GF-D8 (cell line): ENCODE data around the gene INPP5E.
"Not testable (repeated sequence)": the region's sequence is repeated elsewhere in the genome, so short reads cannot be mapped to it uniquely, and the experiment has no call there.

Experiments
- DNase-seq: peaks from one replicate; lab custom pipeline; 2025; lab: John Stamatoyannopoulos, UW

The INPP5E gene

GRCh38 chr9:136429075-136429628 is 10.5 kb downstream of the INPP5E start:
- no peak for DNase-seq

DNA sequence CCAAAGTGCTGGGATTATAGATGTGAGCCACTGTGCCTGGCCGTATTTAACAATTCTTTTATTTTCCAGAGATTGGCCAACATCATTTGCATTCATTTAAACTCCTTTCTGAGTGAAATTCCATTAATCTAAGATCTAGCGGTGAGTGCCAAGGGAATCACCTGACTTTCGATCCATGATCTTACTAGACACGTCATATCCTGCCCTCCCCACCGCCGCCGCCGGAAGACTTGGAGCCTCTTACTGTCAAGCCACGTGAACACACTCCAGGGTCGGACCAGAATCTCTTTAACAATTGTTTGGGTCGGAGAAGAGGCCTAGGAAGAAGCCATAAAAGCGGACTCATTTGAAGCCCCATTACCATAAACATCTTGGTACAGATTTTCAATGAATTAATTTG is 12.9 kb downstream of the INPP5E start:
- no peak for DNase-seq

GRCh38 chr9:136425367-136425766 is 14.3 kb downstream of the INPP5E start:
- not testable (repeated sequence) for DNase-seq

- no peak for DNase-seq
Observed at GRCh38 chr9:136424750-136425362, 14.8 kb downstream of the INPP5E start.

GRCh38 chr9:136423432-136424146 is 16.1 kb downstream of the INPP5E start:
- no peak for DNase-seq

GRCh38 chr9:136422876-136423275 is 16.8 kb downstream of the INPP5E start:
- DNase-seq = no peak

- no peak for DNase-seq
Observed at GRCh38 chr9:136421791-136422190, 17.9 kb downstream of the INPP5E start.

- no peak for DNase-seq
Observed at GRCh38 chr9:136419092-136419420, 20.6 kb downstream of the INPP5E start.

GRCh38 chr9:136418182-136419091 is 21.2 kb downstream of the INPP5E start:
- DNase-seq = no peak

DNA sequence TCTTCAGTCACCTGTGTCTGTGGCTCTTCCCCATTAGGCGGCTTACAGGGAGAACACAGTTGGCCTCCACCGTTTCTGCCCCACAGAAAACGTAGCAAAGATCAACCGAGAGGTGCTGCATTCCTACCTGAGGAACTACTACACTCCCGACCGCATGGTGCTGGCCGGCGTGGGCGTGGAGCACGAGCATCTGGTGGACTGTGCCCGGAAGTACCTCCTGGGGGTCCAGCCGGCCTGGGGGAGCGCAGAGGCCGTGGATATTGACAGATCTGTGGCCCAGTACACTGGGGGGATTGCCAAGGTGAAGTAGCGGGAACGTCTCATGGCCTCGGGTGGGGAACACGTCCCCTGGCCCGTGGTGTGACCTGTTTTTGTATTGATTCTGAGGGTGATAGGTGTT is 22.7 kb downstream of the INPP5E start:
- DNase-seq = no peak

DNA sequence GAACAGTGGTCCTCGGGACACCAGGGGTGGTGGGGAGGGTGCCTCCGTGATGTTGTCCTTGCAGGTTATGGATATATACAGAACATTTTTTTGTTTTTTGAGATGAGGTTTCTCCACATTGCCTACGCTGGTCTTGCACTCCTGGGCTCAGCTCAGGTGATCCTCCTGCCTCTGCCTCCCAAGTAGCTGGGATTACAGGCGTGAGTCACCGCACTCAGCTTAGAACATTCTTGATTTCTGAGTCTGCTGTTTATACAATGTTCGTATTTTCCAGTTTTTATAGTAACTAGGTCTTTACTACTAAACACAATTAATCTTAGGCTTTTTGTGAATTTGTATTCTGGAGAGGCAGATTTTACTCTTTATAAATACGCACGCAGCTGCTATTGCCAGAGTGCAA is 23.2 kb downstream of the INPP5E start:
- DNase-seq = no peak

DNA sequence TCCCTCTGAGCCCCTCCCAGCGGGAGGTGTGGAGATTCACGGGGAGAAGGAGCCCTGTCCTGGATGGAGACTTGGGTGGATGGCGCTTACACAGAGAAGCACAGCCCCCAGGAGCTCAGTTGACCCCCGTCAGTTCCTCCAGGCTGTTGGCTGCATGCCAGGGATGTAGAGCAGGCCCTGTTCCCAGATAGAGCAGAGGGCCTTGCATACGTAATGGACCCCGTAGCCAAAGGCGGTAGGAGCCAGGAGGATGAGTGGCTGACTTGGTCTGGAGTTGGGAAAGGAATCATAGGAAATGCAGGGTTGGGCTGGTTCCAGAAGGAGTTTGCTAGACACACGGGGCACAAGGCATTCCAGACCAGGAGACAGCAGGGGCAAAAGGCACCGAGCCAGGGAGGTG is 26.7 kb downstream of the INPP5E start:
- no peak for DNase-seq

GRCh38 chr9:136411378-136411777 is 28.3 kb downstream of the INPP5E start:
- no peak for DNase-seq

DNA sequence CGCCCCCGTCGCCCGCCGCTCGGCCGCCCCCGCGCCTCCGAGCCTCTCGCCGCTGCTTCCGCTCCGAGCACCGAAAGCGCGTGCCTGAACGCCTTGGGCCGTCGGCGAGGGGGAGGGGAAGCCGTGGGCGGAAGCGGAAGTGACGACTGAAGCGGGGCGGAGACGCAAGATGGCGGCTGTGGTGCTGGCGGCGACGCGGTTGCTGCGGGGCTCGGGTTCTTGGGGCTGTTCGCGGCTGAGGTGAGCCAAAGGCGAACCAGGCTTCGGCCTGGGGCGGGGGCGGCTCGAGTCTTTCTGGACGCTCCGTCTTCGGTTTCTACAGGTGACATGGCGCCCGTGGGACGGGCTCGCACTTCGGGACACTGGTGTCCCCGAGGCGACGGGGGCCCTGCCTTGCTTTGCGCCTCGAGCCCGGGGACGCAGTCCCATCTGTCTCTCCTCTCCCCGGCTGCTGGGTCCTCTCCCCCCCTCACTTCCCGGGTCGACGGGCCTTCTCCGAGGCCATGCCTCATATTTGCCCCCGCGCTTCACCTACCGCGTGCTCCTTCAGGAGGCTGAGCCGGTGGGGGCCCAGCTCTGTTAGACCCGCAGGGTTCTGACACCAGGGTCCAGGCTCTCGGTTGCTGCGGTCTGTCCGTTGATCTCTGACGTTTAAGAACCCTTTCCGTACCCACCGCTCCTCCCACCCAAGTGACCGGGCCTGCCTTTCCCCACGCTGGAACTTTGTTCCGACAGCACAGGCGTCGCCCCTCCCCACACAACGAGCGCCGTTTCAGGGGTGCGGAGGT is 29.0 kb downstream of the INPP5E start, which contains the start of the genes ENTR1 and PMPCA:
Gene ENTR1 (minus strand): TSS at position 115 of the 788 bp plus-strand sequence. CDS start 217 bp downstream, outside the sequence.
Gene PMPCA (plus strand): TSS at position 159 of the 788 bp plus-strand sequence. CDS start 11 bp downstream, at position 170.
- DNase-seq = peak; percentile 54

DNA sequence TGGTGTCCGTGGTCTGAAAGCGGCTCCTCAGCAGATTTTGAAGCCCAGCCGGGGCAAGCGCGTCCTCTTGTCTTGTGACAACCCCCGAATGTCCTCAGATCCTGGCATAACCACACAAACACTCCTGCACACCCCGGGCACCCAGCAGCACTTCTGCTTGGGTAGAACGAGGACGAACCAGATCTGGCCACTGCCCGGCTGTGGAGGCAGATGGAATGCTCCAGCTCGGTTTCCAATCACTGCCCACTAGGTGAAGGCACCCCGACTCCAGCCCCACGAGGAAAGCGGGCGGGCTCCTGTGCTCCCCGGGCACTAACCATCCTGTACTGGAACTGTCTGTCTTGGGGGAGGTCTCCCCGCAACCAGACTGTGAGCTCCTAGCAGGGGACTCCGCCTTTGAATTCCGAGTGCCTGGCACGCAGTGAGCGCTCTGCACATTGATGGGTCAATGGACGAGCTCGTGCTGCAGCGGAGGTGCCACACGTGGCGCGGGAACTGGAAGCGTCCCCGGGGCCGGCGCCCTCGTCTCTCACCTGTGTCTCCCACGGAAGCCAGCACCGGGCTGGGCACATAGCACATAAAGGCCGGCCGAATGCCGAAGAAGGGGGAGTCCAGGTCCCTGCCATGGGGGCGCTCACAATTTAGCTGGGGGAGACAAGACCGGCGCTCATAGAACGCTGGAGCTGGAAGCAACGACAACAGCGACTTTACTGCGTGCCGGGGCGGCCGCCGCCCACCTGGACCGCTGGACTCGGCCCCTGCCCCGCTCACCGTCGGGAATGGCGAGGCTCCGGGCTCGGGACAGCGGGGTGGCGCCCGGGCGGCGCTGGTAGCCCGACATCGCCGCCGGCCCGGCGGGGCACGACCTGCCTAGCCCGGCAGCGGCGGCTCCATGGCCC is 29.8 kb downstream of the INPP5E start:
- no peak for DNase-seq

GRCh38 chr9:136407911-136408310 is 31.7 kb downstream of the INPP5E start:
- no peak for DNase-seq

DNA sequence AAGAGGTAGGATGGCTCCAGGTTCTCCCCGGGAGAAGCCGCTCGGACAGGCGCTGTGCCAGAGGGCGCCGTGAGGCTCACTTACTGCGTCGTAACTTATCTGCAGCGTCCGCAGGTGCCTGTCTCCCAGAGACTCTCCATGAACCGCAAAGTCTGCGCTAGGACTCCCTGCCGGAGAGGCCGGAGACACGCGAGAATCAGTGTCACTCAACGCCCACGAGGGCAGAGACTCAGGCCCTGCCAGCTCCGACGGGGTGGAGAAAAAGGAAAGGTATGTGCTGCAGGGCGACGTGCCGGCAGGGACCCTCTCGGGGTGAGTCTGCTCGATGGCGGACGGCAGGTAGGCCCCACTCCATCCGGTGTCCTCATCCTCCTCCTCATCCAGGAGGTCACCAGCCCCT is 32.6 kb downstream of the INPP5E start:
- DNase-seq = not testable (repeated sequence)

GRCh38 chr9:136405904-136406303 is 33.7 kb downstream of the INPP5E start:
- DNase-seq = not testable (repeated sequence)

DNA sequence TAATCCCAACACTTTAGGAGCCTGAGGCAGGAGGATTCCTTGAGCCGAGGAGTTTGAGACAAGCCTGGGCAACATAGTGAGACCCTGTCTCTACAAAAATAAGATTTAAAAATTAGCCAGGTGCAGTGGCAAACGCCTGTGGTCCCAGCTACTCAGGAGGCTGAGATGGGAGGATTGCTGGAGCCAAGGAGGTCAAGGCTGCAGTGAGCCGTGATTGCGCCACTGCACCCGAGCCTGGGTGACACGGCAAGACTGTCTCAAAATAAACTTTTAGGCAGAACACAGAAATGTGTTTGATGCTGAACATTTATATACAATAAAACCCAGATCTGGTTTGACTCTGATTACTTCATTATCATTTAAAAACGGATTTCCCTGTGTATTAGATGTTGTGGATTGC is 34.2 kb downstream of the INPP5E start:
- DNase-seq = no peak

- no peak for DNase-seq
Observed at GRCh38 chr9:136404801-136405136, 34.9 kb downstream of the INPP5E start.
